ENCODE results near the gene PDCD6IP. TPM values are rescaled to one million over a fixed set of nuclear protein-coding genes. Genes with fewer than 3 reads are reported as not detected.

PDCD6IP gene
- total and polyA plus RNA-seq, 2 of the 13 experiments (the other 11 are each of a cell fraction or from before 2014, with no cell fraction given) = 62.5 to 85.6 TPM

DNA sequence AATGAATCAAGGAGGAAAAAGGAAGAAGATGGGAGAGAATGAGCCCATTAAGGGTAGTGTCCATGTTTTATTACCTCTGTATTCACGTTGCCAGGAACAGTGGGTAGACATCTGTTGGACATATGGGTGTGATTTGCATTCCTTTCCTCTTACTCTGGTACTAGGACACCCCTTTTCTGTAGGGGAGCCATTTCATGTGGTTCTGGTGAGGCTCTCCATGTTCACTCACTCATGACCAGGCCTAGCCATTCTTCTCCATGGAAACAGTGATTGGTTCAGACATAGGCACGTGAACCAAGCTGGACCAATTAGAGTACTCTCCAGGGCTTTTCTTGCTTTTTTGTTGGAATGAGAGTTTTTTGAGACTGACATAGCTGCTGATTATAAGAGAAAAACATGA, 39.6 kb upstream of the PDCD6IP start (continued):
- TF ChIP-seq, protein P1, sequence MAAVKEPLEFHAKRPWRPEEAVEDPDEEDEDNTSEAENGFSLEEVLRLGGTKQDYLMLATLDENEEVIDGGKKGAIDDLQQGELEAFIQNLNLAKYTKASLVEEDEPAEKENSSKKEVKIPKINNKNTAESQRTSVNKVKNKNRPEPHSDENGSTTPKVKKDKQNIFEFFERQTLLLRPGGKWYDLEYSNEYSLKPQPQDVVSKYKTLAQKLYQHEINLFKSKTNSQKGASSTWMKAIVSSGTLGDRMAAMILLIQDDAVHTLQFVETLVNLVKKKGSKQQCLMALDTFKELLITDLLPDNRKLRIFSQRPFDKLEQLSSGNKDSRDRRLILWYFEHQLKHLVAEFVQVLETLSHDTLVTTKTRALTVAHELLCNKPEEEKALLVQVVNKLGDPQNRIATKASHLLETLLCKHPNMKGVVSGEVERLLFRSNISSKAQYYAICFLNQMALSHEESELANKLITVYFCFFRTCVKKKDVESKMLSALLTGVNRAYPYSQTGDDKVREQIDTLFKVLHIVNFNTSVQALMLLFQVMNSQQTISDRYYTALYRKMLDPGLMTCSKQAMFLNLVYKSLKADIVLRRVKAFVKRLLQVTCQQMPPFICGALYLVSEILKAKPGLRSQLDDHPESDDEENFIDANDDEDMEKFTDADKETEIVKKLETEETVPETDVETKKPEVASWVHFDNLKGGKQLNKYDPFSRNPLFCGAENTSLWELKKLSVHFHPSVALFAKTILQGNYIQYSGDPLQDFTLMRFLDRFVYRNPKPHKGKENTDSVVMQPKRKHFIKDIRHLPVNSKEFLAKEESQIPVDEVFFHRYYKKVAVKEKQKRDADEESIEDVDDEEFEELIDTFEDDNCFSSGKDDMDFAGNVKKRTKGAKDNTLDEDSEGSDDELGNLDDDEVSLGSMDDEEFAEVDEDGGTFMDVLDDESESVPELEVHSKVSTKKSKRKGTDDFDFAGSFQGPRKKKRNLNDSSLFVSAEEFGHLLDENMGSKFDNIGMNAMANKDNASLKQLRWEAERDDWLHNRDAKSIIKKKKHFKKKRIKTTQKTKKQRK (IDR thresholded peaks at IDR 0.05; ENCODE audit: low read length) = no peak
- TF ChIP-seq, protein P2, sequence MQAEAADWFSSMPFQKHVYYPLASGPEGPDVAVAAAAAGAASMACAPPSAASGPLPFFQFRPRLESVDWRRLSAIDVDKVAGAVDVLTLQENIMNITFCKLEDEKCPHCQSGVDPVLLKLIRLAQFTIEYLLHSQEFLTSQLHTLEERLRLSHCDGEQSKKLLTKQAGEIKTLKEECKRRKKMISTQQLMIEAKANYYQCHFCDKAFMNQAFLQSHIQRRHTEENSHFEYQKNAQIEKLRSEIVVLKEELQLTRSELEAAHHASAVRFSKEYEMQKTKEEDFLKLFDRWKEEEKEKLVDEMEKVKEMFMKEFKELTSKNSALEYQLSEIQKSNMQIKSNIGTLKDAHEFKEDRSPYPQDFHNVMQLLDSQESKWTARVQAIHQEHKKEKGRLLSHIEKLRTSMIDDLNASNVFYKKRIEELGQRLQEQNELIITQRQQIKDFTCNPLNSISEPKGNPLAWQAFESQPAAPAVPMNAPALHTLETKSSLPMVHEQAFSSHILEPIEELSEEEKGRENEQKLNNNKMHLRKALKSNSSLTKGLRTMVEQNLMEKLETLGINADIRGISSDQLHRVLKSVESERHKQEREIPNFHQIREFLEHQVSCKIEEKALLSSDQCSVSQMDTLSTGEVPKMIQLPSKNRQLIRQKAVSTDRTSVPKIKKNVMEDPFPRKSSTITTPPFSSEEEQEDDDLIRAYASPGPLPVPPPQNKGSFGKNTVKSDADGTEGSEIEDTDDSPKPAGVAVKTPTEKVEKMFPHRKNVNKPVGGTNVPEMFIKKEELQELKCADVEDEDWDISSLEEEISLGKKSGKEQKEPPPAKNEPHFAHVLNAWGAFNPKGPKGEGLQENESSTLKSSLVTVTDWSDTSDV (CRISPR knock-in tag; IDR thresholded peaks at IDR 0.05) = no peak
- TF ChIP-seq RORA (CRISPR knock-in tag; IDR thresholded peaks at IDR 0.05) (no peak), SMARCC2 (IDR thresholded peaks at IDR 0.05) (no peak), ZNF569 (CRISPR knock-in tag; IDR thresholded peaks at IDR 0.05; ENCODE audit: borderline replicate concordance) (no peak), ZNF331 (CRISPR knock-in tag; IDR thresholded peaks at IDR 0.05) (no peak)
- TF ChIP-seq, protein P3, sequence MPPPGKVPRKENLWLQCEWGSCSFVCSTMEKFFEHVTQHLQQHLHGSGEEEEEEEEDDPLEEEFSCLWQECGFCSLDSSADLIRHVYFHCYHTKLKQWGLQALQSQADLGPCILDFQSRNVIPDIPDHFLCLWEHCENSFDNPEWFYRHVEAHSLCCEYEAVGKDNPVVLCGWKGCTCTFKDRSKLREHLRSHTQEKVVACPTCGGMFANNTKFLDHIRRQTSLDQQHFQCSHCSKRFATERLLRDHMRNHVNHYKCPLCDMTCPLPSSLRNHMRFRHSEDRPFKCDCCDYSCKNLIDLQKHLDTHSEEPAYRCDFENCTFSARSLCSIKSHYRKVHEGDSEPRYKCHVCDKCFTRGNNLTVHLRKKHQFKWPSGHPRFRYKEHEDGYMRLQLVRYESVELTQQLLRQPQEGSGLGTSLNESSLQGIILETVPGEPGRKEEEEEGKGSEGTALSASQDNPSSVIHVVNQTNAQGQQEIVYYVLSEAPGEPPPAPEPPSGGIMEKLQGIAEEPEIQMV (CRISPR knock-in tag; IDR thresholded peaks at IDR 0.05; ENCODE audit: low read depth) = no peak
